ENCODE measurements around the gene CA10. TPM values are rescaled to one million over a fixed set of nuclear protein-coding genes. Genes with fewer than 3 reads are reported as not detected.
A peak's percentile ranks its signal among the peaks of the same experiment; 100 is the strongest.

The CA10 gene
- total and polyA plus RNA-seq, 2 experiments from 2014 or later, result 0.92 to 1.5 TPM

- peak; percentile 94 for ATAC-seq
- H3K9me3 Mint-ChIP-seq, result peaks cover 13% of the 10 kb centered on the region
- no peak overlapping the region for H3K27ac ChIP-seq (ENCODE audit: low read depth)
These were observed 297.5 kb downstream of the CA10 start for GRCh38 chr17:51860954-51861561.

DNA sequence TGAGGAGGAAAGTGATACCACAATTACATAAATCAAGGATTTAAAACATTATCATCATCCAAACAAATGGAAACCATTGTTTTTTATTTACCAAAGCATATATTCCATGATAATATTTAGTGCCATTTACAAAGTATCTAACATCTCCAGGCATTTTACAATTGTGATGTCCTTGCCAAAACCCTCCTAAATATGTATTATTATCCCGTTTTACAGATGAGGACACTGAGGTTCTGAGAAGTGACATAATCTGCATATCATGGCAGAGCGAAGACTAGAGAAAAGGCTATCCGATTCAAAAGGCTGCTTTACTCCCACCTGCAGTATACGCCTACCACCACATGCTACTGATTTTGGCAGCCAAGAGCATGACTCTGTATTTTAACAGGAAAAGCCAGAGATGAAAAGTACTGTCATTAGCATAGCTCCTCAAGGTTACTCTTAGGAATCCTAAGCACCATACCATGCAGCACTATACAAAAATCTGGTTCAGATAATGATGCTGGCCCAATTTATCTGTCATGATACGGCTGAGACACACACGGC lies 301.4 kb downstream of the CA10 start:
- Histone ChIP-seq H3K27ac (ENCODE audit: low read depth) (no peak overlapping the region), H3K4me2 (no peak overlapping the region), H3K4me1 (ENCODE audit: insufficient read depth) (no peaks in the 10 kb centered on the region), H3K27me3 (ENCODE audit: insufficient read depth) (no peaks in the 10 kb centered on the region), H3K79me2 (replicated peaks; ENCODE audit: insufficient read depth) (no peaks in the 10 kb centered on the region), H3F3A (replicated peaks; ENCODE audit: low read depth) (no peaks in the 10 kb centered on the region), H3K36me3 (ENCODE audit: insufficient read depth) (no peaks in the 10 kb centered on the region), H2AFZ (no peak overlapping the region), H4K20me1 (replicated peaks; ENCODE audit: insufficient read depth) (no peaks in the 10 kb centered on the region), H3K9me2 (ENCODE audit: insufficient read depth) (no peaks in the 10 kb centered on the region), H3K4me3 (no peak overlapping the region)
- Mint-ChIP-seq H3K27me3 (ENCODE audit: insufficient read depth, low read depth, poor library complexity) (no peaks in the 10 kb centered on the region), H3K4me3 (no peak overlapping the region), H3K4me1 (peaks cover 2% of the 10 kb centered on the region; the same call in 1 of the 3 replicates), H3K36me3 (ENCODE audit: low read depth) (no peaks in the 10 kb centered on the region), H3K27ac (peak overlapping the region; percentile 37; the same call in 1 of the 2 replicates), H3K9me3 (no peaks in the 10 kb centered on the region)
- DNase-seq (ENCODE audit: low spot score) (peak; percentile 69), ATAC-seq (peak; percentile 88)
- no peak for TF ChIP-seq STAT1 (IDR thresholded peaks at IDR 0.05; ENCODE audit: unreplicated experiment)
- TF ChIP-seq, protein P1, sequence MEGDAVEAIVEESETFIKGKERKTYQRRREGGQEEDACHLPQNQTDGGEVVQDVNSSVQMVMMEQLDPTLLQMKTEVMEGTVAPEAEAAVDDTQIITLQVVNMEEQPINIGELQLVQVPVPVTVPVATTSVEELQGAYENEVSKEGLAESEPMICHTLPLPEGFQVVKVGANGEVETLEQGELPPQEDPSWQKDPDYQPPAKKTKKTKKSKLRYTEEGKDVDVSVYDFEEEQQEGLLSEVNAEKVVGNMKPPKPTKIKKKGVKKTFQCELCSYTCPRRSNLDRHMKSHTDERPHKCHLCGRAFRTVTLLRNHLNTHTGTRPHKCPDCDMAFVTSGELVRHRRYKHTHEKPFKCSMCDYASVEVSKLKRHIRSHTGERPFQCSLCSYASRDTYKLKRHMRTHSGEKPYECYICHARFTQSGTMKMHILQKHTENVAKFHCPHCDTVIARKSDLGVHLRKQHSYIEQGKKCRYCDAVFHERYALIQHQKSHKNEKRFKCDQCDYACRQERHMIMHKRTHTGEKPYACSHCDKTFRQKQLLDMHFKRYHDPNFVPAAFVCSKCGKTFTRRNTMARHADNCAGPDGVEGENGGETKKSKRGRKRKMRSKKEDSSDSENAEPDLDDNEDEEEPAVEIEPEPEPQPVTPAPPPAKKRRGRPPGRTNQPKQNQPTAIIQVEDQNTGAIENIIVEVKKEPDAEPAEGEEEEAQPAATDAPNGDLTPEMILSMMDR (conservative IDR thresholded peaks at IDR 0.05; ENCODE audit: low read depth in 2 of 2), result peak in 1 of 2 experiments; percentile 34; a peak in 3 of 4 replicates
- TF ChIP-seq, protein P2, sequence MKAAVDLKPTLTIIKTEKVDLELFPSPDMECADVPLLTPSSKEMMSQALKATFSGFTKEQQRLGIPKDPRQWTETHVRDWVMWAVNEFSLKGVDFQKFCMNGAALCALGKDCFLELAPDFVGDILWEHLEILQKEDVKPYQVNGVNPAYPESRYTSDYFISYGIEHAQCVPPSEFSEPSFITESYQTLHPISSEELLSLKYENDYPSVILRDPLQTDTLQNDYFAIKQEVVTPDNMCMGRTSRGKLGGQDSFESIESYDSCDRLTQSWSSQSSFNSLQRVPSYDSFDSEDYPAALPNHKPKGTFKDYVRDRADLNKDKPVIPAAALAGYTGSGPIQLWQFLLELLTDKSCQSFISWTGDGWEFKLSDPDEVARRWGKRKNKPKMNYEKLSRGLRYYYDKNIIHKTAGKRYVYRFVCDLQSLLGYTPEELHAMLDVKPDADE (IDR thresholded peaks at IDR 0.05), result no peak
- TF ChIP-seq, protein P3, sequence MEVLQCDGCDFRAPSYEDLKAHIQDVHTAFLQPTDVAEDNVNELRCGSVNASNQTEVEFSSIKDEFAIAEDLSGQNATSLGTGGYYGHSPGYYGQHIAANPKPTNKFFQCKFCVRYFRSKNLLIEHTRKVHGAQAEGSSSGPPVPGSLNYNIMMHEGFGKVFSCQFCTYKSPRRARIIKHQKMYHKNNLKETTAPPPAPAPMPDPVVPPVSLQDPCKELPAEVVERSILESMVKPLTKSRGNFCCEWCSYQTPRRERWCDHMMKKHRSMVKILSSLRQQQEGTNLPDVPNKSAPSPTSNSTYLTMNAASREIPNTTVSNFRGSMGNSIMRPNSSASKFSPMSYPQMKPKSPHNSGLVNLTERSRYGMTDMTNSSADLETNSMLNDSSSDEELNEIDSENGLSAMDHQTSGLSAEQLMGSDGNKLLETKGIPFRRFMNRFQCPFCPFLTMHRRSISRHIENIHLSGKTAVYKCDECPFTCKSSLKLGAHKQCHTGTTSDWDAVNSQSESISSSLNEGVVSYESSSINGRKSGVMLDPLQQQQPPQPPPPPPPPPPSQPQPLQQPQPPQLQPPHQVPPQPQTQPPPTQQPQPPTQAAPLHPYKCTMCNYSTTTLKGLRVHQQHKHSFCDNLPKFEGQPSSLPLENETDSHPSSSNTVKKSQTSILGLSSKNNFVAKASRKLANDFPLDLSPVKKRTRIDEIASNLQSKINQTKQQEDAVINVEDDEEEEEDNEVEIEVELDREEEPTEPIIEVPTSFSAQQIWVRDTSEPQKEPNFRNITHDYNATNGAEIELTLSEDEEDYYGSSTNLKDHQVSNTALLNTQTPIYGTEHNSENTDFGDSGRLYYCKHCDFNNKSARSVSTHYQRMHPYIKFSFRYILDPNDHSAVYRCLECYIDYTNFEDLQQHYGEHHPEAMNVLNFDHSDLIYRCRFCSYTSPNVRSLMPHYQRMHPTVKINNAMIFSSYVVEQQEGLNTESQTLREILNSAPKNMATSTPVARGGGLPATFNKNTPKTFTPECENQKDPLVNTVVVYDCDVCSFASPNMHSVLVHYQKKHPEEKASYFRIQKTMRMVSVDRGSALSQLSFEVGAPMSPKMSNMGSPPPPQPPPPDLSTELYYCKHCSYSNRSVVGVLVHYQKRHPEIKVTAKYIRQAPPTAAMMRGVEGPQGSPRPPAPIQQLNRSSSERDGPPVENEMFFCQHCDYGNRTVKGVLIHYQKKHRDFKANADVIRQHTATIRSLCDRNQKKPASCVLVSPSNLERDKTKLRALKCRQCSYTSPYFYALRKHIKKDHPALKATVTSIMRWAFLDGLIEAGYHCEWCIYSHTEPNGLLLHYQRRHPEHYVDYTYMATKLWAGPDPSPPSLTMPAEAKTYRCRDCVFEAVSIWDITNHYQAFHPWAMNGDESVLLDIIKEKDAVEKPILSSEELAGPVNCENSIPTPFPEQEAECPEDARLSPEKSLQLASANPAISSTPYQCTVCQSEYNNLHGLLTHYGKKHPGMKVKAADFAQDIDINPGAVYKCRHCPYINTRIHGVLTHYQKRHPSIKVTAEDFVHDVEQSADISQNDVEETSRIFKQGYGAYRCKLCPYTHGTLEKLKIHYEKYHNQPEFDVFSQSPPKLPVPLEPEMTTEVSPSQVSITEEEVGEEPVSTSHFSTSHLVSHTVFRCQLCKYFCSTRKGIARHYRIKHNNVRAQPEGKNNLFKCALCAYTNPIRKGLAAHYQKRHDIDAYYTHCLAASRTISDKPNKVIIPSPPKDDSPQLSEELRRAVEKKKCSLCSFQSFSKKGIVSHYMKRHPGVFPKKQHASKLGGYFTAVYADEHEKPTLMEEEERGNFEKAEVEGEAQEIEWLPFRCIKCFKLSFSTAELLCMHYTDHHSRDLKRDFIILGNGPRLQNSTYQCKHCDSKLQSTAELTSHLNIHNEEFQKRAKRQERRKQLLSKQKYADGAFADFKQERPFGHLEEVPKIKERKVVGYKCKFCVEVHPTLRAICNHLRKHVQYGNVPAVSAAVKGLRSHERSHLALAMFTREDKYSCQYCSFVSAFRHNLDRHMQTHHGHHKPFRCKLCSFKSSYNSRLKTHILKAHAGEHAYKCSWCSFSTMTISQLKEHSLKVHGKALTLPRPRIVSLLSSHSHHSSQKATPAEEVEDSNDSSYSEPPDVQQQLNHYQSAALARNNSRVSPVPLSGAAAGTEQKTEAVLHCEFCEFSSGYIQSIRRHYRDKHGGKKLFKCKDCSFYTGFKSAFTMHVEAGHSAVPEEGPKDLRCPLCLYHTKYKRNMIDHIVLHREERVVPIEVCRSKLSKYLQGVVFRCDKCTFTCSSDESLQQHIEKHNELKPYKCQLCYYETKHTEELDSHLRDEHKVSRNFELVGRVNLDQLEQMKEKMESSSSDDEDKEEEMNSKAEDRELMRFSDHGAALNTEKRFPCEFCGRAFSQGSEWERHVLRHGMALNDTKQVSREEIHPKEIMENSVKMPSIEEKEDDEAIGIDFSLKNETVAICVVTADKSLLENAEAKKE (CRISPR knock-in tag; IDR thresholded peaks at IDR 0.05), result no peak

More at GRCh38 chr17:51860954-51861561, 297.5 kb downstream of the CA10 start:
- H3K9me2 ChIP-seq (ENCODE audit: insufficient read depth), result no peaks in the 10 kb centered on the region
- no peaks in the 10 kb centered on the region for H3K27me3 ChIP-seq (ENCODE audit: insufficient read depth)
- H3K27ac Mint-ChIP-seq, result no peak overlapping the region
- H3K4me3 Mint-ChIP-seq, result no peak overlapping the region
- no peak overlapping the region for H3K4me3 ChIP-seq
- no peaks in the 10 kb centered on the region for H3K79me2 ChIP-seq (replicated peaks; ENCODE audit: insufficient read depth)
- no peaks in the 10 kb centered on the region for H3F3A ChIP-seq (replicated peaks; ENCODE audit: low read depth)
- no peaks in the 10 kb centered on the region for H3K36me3 ChIP-seq (ENCODE audit: insufficient read depth)
- no peaks in the 10 kb centered on the region for H3K27me3 Mint-ChIP-seq (ENCODE audit: insufficient read depth, low read depth, poor library complexity)
- no peaks in the 10 kb centered on the region for H3K4me1 ChIP-seq (ENCODE audit: insufficient read depth)
- no peak overlapping the region for H3K4me2 ChIP-seq
- DNase-seq (ENCODE audit: low spot score), result peak; percentile 90
- peaks cover 2% of the 10 kb centered on the region; the same call in 1 of the 3 replicates for H3K4me1 Mint-ChIP-seq
- peaks cover 3% of the 10 kb centered on the region; the same call in 1 of the 3 replicates for H3K36me3 Mint-ChIP-seq (ENCODE audit: low read depth)
- no peak overlapping the region for H2AFZ ChIP-seq
- H4K20me1 ChIP-seq (replicated peaks; ENCODE audit: insufficient read depth), result no peaks in the 10 kb centered on the region
- TF ChIP-seq, protein P1 (conservative IDR thresholded peaks at IDR 0.05; ENCODE audit: low read depth in 2 of 2), result peak; percentile 85 to 92
- no peak for TF ChIP-seq CREB1 (CRISPR knock-in tag; IDR thresholded peaks at IDR 0.05; ENCODE audit: low read depth)

Data from GM23338 (cell line).